ENCODE results near the gene ETFA.

ETFA gene

DNA sequence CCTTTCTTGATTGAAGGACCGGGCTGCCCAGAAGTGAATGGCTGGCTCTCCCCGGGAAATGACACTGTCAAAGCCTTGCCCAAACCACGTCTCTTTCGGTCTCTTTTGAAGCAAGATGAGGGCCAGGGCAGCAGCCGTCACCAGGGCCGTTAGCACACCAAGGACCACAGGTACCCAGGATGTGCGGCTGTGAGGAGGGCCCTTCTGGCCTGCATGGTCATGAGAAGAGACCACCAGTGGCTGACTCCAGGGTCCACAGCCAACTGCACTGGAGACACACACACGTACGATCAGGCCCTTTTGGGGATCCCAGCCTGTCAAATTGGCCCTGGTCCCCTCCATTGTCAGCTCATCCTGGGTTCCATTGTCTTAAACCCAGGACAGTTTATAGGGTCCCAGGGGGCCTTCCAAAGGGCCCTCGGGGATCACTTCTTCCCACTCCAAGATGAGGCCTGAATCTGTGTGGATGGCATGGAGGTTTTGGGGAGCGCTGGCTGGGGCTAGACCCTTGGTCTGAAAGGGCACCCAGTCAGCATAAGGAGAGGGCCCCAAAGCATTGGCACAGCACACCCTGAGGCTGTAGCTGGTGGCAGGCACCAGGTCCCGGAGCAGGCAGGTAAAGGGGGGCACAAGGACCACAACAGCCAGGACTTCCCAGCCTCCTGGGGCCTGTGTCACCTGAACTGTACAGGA, 50.9 kb downstream of the ETFA start:
- no peak for DNase-seq (ENCODE audit: low read depth)
- TF ChIP-seq, protein P1, sequence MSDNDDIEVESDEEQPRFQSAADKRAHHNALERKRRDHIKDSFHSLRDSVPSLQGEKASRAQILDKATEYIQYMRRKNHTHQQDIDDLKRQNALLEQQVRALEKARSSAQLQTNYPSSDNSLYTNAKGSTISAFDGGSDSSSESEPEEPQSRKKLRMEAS (IDR thresholded peaks at IDR 0.05; ENCODE audit: low read depth, low read length) = no peak
- TF ChIP-seq MYC (IDR thresholded peaks at IDR 0.05; ENCODE audit: low read depth, low read length) (no peak), POLR2A (IDR thresholded peaks at IDR 0.05; ENCODE audit: extremely low read depth, insufficient read length) (no peak)
- TF ChIP-seq, protein P2, sequence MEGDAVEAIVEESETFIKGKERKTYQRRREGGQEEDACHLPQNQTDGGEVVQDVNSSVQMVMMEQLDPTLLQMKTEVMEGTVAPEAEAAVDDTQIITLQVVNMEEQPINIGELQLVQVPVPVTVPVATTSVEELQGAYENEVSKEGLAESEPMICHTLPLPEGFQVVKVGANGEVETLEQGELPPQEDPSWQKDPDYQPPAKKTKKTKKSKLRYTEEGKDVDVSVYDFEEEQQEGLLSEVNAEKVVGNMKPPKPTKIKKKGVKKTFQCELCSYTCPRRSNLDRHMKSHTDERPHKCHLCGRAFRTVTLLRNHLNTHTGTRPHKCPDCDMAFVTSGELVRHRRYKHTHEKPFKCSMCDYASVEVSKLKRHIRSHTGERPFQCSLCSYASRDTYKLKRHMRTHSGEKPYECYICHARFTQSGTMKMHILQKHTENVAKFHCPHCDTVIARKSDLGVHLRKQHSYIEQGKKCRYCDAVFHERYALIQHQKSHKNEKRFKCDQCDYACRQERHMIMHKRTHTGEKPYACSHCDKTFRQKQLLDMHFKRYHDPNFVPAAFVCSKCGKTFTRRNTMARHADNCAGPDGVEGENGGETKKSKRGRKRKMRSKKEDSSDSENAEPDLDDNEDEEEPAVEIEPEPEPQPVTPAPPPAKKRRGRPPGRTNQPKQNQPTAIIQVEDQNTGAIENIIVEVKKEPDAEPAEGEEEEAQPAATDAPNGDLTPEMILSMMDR (IDR thresholded peaks at IDR 0.05; ENCODE audit: low read depth, low read length) = no peak
- no peak overlapping the region for H3K4me3 ChIP-seq (ENCODE audit: low read depth, low read length)

DNA sequence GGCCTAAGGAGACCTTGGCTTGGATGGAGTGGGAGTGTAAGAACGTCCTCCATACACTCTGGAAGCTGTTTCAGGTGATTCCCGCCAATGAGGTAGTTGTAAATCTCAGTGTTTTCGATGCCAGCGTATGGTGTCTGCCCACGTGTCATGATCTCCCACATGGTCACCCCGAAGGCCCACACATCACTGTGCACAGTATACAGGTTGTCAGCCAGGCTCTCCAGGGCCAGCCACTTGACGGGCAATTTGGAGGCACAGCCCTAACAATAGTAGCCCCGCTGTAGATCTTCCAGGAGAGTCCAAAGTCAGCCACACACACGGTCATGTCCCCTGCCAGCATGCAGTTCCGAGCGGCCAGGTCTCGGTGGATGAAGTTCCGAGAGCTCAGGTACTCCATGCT, 51.9 kb downstream of the ETFA start:
- DNase-seq (ENCODE audit: low read depth) = no peak
- TF ChIP-seq, protein P2 (IDR thresholded peaks at IDR 0.05; ENCODE audit: low read depth, low read length) = no peak
- TF ChIP-seq, protein P1 (IDR thresholded peaks at IDR 0.05; ENCODE audit: low read depth, low read length) = no peak
- TF ChIP-seq POLR2A (IDR thresholded peaks at IDR 0.05; ENCODE audit: extremely low read depth, insufficient read length) (no peak), MYC (IDR thresholded peaks at IDR 0.05; ENCODE audit: low read depth, low read length) (no peak)
- H3K4me3 ChIP-seq (ENCODE audit: low read depth, low read length) = no peak overlapping the region

DNA sequence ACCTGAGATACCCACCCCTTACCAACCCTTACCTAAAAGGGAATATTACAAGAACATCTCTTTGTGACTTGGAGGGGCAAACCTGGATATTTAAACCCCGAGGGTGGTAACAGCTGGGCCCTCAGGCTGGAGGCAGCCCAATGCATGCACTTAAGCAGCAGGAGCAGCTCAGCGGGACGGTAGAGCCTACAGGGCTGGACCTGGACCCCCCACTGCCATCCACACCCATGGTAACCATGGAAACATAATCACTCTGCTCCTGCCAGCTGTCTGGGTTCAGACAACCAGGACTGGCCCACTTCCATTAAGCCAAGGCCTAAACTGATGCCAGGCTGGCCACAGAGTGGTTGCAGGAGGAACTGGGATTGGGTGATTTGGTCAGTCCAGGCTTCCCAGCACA, 52.8 kb downstream of the ETFA start:
- H3K4me3 ChIP-seq (ENCODE audit: low read depth, low read length) = no peak overlapping the region
- no peak for DNase-seq (ENCODE audit: low read depth)
- TF ChIP-seq MYC (IDR thresholded peaks at IDR 0.05; ENCODE audit: low read depth, low read length) = no peak
- no peak for TF ChIP-seq POLR2A (IDR thresholded peaks at IDR 0.05; ENCODE audit: extremely low read depth, insufficient read length)
- TF ChIP-seq, protein P1 (IDR thresholded peaks at IDR 0.05; ENCODE audit: low read depth, low read length) = no peak
- TF ChIP-seq, protein P2 (IDR thresholded peaks at IDR 0.05; ENCODE audit: low read depth, low read length) = no peak

DNA sequence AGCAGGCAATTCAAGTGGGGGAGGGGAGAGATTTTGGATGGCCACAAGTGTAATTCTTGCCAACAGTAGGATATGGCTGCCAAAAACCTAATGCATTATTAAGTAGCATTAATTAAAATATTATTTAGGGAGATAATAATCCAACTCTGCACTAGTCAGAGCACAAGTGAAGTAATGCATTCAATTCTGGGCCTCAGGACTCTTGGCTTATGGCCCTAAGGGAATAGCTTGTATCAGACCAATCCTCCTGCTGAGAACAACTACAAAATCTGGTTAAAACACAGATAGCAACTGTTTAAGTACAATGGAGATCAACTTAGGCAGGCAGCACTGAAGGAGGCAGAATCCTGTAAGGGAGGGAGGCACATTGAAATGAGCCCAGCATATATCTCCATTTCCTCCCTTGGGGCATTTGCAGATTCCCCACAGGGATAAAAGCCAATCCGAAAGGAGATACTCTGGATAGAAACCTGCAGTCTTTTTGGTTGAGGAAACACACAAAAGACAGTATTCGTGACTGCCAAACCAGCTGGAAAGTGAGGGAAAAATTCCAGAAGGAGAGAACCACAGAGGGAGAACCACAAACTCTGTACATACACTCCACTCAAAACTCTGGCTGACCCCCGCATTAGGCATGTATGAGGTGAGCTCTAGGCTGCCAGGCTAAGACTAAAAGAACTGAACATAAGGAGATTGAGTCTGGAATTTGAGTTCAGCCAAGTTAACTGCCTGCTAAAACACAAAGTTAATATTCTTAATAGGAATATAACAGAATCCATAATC, 57.4 kb downstream of the ETFA start:
- TF ChIP-seq, protein P1 (IDR thresholded peaks at IDR 0.05; ENCODE audit: low read depth, low read length) = no peak
- TF ChIP-seq POLR2A (IDR thresholded peaks at IDR 0.05; ENCODE audit: extremely low read depth, insufficient read length) (no peak), MYC (IDR thresholded peaks at IDR 0.05; ENCODE audit: low read depth, low read length) (no peak)
- TF ChIP-seq, protein P2 (IDR thresholded peaks at IDR 0.05; ENCODE audit: low read depth, low read length) = no peak
- no peak for DNase-seq (ENCODE audit: low read depth)
- no peak overlapping the region for H3K4me3 ChIP-seq (ENCODE audit: low read depth, low read length)

DNA sequence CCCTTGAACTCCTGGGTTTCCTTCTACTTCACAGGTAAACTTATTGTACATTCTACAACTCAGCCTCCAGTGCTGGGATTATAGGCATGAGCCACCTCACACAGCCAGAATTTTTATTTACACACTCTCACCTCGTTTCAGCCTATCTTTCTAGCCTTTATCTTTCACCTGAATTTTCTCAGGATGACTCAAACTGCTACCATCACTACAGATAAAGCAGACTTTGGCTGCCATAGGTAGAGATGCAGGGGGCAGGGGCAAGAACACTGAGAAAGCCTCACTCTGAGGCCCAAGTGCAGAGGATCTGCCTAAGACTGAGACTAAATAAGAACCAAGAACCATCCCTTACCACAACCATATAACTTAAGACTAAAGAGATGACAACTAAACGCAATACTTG, 59.0 kb downstream of the ETFA start:
- no peak overlapping the region for H3K4me3 ChIP-seq (ENCODE audit: low read depth, low read length)
- TF ChIP-seq POLR2A (IDR thresholded peaks at IDR 0.05; ENCODE audit: extremely low read depth, insufficient read length) = no peak
- TF ChIP-seq, protein P1 (IDR thresholded peaks at IDR 0.05; ENCODE audit: low read depth, low read length) = no peak
- TF ChIP-seq, protein P2 (IDR thresholded peaks at IDR 0.05; ENCODE audit: low read depth, low read length) = no peak
- no peak for TF ChIP-seq MYC (IDR thresholded peaks at IDR 0.05; ENCODE audit: low read depth, low read length)
- DNase-seq (ENCODE audit: low read depth) = no peak
